HG02623 (cell line): Measurements from ENCODE around the gene DHDH.

Experiments
- ATAC-seq: cut with Tn5 transposase; IDR thresholded peaks from one replicate; pipeline ENCODE4 v1.9.1; 2021; ENCODE audit warnings: moderate library complexity; ENCODE audit not compliant: unreplicated experiment

DHDH gene

GRCh38 chr19:48989701-48990291, 56.3 kb downstream of the DHDH start:
- ATAC-seq, result no peak

DNA sequence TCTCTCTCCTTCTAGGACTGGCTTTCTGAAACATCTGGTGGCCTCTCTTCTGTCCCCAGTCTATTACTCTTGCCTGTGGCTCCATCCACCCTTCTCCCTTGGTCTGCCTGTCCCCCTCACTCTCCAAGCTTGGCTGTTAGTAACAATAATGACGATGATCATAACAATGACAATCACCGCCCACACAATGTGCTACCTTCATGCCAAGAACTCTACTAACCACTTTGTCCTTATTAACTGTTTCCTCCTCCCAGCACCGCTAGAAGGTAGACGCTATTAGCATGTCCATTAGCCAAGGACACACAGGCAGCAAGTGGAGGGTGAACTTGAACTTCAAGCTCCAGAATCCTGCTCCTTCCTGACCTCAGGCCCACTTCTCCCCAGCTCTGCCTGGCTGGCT, 56.9 kb downstream of the DHDH start:
- no peak for ATAC-seq

GRCh38 chr19:48991011-48991609, 57.6 kb downstream of the DHDH start:
- ATAC-seq, result no peak

DNA sequence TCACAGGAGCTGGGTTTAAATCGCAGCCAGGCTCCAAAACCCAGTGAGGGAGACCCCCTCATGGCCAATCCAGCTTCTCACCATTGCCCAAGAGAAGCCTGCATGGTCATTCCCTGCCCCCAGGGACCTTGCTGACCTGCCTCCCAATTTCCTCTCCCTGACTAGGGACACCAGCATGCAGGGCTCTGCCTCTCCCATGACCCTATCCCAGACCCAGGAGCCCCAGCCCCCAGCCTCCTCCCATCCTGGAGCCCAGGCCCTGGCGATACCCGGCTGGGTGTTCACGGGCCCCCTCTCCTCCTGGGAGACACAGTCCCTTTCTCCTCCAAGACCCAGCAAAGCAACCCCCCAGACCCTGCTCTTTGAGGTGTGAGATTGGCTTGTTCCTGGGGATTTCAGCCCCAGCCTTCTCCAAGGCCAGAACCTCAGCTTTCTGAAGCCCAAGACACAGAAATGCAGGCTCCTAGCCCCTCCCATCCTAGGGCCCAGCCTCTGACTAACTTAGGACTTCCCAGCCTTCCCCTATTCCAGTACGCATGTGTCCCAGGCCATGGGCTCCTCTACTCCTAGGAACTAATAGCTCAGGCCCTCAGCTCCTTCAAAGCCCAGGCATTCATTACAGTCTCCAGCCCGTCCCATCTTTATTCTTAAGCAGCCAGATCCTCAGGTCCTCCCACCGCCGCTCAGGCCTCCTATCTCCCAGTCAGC, 58.5 kb downstream of the DHDH start:
- no peak for ATAC-seq

DNA sequence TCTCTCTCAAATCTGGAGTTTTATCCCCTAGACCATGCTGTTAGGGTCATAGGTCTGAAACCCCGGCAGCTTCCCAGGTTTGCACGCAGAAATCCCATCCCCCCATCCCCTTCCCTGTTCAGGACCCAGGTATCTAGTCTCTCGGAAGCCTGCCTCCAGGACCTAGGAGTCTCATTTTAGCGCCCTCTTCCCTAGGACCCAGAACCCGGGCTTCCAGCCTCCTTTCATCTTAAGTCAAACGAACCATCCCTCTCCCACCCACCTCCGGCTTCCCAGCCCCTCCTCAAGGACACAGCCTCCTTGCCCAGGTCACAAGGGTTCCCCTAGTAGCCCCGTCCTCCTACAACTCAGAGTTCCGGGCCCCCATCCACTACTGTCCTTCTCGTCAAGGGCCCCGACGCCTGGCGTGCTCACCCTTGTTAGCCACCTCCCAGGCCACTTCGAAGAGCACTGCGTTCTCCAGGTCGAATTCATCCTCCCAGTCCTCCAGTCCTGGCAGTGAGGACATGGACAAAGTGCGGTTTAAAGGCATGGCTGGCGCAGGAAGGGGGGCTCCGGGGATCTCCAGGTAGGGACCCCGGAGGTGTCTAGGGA, 59.2 kb downstream of the DHDH start:
- no peak for ATAC-seq

DNA sequence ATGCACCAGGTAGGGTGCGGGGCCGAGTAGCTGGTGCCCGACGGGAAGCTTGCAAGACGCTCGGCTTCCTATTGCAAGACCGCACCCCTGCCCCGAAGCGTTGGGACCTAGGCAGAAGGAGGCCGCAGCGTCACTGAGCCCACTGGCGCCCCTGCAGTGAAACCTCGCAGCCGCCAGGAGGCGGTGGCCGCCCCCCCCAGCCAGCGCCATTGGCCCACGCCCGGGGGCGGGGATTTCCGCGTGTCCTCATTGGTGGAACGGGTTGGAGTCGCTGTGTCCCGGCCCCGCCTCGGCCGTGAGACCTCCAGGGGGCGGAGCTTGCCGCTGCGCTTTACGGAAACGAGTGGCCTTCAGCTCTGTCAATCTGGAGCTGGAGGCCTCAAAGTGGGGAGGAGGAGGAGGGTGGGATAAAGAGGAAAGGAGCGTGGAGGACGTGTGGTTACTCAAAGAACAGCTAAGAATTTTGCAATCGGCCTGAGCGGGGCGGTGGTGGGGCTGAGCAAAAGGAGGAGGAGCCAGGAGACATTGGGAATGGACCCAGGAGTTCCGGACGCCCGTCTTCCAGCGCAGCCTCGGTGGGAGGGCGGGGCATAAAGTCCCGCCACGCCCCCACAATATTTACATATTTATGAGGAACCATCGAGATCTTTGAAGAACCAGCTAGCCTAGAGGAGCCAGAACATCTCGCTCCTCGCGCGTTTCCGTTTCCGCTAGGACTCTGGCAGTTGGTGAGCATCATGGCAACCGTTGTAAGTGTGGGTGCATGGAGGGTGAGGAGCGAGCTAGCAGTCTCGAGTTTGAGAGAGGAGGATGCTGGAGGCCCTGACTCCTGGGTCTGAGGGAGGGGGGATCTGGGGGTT, 59.9 kb downstream of the DHDH start, which contains the start of the genes GYS1 and RUVBL2:
Gene GYS1, minus strand, starts transcription at position 135 of the 860 bp plus-strand sequence. CDS start 197 bp downstream, outside the sequence.
Gene RUVBL2, plus strand, starts transcription at position 713 of the 860 bp plus-strand sequence. Its CDS starts 25 bp downstream, at position 738.
- peak; percentile 83 for ATAC-seq

GRCh38 chr19:48994035-48994386, 60.5 kb downstream of the DHDH start:
- ATAC-seq, result no peak
